NCI-H1694 treated with DMSO at 0.1 percent for 48 hours (cell line): ENCODE data around the gene SERPINA4.
"Not testable (repeated sequence)": the region's sequence is repeated elsewhere in the genome, so short reads cannot be mapped to it uniquely, and the experiment has no call there.

Experiments used
- DNase-seq: peaks from one replicate; lab custom pipeline; 2025; lab: John Stamatoyannopoulos, UW

Gene SERPINA4

DNA sequence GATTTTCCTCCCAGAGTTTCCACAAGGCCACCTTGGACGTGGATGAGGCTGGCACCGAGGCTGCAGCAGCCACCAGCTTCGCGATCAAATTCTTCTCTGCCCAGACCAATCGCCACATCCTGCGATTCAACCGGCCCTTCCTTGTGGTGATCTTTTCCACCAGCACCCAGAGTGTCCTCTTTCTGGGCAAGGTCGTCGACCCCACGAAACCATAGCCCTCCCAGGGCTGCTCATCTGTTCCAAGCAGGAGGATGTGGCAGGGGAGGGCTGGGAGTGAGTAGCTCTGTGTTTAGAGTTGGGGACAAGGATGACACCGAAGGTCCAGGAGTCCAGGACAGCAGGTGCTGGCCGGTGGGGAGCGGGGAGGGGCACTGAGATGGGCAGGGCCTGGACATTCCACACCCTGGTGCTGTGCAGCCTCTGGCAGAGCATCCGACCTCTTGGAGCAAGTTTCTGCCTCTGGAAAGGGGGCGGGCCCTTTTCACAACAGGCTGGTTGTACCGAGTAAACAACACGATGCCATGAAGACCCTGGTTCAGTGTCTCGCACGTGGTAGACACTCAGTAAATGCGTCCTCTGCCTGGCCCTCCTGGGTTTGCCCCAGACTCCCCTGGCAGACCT lies 8.2 kb downstream of the SERPINA4 start:
- DNase-seq, result no peak

- no peak for DNase-seq
These were observed 8.8 kb downstream of the SERPINA4 start for GRCh38 chr14:94570002-94570400.

GRCh38 chr14:94570440-94570839 lies 9.2 kb downstream of the SERPINA4 start:
- no peak for DNase-seq

- DNase-seq, result no peak
These were observed 10.2 kb downstream of the SERPINA4 start for GRCh38 chr14:94571395-94571794.

DNA sequence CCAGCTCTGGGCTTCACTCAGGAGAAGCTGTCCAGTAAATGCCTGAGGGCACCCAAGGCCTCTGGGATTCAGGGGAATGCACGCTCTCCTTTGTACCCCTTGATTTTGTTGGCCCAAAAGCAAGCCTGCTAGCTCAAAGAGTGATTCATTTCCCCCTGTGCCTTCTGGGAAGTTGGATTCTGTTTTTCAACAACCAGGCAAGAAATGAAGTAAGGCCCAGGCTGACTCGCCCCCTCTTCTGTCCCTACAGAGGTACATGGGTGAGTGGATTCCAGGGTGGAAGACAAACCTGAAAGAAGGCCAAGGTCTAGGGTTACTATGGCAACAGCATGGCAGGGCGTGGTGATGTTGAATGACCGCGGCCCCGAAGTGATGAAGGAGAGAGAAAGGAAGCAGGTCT lies 10.7 kb downstream of the SERPINA4 start:
- DNase-seq, result no peak

GRCh38 chr14:94572637-94573303 lies 11.5 kb downstream of the SERPINA4 start:
- no peak for DNase-seq

GRCh38 chr14:94573475-94574277 lies 12.4 kb downstream of the SERPINA4 start:
- no peak for DNase-seq

DNA sequence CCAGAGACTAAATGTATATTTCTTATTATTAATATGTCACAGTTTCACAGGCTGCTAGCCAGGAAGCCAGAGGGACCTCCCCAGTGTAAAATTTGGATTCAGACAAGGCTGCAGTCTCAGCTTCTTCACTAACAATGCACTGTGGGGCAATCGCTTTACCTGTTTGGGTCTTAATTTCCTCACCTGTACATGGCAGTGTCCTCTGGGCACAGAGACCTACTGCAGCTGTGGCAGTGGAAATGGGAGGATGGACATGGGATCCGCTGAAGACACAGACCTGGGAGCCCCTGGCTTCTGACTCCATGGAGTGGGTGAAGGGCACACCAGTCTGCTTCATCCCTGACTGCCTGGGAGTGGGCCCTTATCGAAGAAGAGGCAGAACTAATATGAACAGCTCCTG lies 13.1 kb downstream of the SERPINA4 start:
- DNase-seq, result no peak

DNA sequence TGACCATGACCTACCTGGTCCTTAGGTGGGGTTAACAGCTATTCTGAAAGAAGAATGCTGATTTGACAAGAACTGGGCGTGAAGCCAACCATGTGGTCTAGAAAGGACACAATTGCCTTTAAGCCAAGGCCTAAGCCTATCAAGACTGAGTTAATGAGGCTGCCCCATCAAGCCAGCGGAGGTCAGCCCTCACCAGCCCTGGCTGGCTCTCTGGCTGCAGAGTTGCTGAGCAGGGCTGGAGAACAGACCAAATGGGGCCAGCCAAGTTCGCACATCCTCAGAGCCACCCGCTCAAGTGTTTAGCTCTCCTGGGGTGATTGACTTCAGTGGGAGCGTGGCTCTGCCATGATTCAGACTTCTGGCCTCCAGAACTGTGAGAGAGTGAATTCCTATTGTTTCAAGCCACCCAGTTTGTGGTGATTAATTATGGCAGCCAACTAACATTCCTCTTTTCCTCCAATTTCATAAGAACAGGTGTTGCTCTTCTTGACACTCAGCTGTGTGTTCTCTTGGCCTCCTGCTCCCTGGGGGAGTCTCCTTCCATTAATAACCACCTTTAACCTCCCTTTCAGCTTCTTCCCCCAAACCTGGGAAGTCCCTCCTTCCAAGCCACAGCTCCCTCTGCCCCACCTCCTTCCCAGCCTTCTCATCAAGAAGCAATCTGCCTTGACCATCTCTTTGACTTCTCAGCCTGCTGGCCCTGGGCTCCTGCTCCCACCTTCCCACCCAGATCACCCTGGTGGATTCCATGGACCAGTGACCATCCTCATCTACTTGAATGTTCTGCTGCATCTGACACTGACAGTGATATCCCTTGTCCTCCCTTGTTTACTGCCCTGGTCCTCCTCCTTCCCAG lies 14.7 kb downstream of the SERPINA4 start:
- no peak for DNase-seq

DNA sequence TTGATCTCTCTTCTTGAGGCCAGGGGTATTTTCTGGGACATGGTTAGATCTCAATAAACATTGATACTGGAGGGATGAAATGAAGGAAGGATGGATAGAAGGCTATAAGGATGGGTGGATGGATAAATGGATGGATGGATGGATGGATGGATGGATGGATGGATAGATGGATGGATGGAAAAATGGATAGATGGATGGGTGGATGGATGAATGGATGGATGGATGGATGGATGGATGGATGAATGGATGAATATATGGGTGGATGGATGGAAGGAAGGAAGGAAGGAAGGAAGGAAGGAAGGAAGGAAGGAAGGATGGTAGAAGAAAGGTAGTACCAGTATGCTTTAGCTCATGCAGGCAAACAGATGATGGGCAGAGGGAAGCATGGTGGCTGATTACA lies 16.2 kb downstream of the SERPINA4 start:
- DNase-seq, result not testable (repeated sequence)

- no peak for DNase-seq
These were observed 17.5 kb downstream of the SERPINA4 start for GRCh38 chr14:94578712-94579111.

DNA sequence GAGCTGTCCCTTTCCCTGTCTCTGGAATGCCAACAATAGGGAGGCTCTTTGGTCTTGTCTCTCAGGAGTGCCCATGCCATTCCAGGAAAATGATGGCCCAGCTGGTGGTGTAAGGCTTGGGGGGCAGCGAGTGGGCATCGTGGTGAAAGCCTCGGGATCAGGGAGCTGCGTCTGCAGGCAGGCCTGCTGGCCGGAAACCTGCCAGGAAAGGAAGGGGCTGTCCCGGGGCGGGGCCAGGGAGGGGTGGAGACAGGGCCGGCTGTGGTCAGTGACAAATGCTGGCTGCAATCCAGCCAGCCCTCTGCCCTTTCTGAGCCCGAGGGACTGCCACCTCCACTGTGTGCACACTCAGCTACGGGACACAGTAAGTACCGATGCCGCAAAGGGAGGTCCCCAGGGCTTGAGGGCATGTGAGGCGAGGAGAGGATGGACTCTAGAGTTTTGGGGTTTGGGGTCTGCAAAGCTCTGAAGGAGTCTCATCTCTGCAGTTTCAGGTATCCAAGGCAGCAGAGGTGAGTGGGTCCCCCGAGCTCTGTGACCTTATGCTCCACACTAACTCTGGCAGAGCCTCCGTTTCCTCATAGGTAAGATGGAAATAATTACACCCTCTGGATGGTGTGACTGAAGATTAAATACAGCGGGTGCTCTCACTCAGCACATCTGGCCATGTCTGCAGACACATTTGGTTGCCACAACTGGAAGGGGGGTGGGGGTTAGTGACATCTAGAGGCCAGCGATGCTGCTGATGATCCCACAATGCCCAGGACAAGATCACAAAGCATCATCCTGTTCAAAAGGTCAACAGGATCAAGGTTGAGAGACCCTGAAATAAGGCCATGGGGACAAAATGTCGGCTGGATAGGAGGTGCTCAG lies 20.1 kb downstream of the SERPINA4 start, which contains the start of gene SERPINA5:
TSS of gene SERPINA5 (plus strand) at position 300 of the 873 bp plus-strand sequence. CDS start 5,937 bp downstream, outside the sequence.
- no peak for DNase-seq

DNA sequence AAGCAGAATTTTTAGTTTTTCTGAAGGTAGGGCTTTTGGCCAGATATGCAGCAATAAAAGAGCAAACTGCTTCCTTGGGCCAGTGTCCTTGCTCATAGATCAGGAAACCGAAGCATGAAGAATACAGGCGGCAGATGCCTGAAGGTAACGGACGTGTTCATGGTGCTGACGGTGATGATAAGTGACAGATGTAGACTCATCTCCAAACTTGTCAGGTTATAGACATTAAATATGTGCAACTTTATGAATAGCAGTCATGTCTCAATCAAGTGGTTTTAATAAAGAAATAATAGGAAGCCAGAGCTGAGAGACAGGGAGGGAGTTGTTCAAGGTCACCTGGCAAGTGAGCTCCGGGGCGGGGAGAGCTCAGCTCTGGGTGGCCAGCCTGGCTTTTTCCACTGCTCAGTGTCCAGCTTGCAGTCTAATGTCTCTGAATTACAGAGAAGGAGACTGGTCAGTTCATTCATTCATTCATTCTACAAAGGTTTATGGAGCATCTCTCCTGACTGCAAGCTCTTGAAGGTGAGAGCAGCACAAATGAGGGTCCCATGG lies 21.0 kb downstream of the SERPINA4 start:
- DNase-seq, result no peak

GRCh38 chr14:94582851-94583250 lies 21.6 kb downstream of the SERPINA4 start:
- DNase-seq, result no peak

DNA sequence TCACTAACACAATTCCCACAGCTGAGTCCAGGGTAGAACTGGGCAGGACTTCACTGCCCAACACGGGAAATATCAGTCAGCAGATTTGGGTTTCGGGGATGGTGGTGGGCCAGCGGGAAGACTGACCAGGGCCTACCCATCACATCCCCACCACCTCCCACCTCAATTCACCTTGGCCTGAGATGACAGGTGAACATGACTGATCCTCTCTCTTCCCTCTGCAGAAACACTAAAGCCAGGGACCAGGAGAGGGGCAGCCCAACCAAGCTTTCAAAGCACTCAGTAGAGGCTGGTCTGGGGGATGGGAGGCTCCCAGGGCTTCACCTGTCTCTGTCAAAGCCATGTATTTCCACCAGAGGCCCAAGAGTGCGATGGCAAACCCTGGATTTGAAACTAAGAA lies 22.3 kb downstream of the SERPINA4 start:
- no peak for DNase-seq

DNA sequence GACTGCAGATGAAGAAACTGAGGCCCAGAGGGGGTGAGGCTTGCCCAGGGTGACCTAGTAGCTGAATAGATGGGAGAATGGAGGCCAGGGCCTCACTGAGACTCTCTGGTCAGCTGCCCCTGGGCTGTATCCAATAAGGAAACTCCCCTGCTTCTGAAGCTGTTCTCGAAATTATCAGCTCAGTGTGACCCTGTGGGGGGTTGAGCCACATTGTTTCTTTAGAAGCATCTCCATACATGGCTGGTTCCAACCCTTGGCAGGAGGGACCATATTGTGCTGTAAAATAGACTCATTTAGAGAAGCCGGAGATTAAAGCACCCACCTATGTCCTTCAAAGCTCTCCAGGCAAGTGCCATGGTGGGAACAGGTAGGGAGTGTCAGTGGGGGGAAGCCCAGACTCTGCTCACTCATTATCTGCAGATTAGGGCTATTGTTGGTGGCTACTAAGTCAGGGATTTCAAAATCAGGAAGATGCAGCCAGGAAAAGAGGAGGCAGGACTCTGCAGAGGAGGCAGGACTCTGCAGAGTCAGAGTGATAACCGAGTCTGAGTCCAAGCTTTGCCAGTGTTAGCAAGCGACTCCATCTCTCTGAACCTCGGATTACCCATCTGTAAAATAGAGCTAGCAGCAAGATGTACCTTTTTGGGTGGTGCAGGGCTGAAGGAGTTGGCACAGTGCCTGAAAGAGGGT lies 23.5 kb downstream of the SERPINA4 start:
- no peak for DNase-seq

DNA sequence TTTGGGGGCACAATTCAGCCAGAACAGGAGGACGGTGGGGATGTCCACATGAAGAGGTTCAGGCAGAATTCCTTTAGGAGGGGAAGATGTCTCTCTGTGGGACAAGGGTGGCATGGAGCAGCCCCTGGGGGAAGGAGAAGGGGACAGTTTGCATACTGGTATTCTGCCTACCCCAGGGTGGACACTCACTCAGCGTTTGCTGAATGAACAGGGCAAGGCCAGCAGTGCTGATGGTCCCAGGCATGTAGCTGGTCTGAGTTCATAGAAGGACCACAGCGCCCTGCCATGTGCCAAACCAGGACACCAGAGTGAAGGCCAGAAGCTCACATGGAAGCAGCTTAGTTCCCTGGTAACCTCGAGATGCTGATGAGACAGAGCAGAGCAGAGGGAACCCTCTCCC lies 25.4 kb downstream of the SERPINA4 start:
- DNase-seq, result no peak

- DNase-seq, result no peak
These were observed 27.1 kb downstream of the SERPINA4 start for GRCh38 chr14:94588311-94588710.

DNA sequence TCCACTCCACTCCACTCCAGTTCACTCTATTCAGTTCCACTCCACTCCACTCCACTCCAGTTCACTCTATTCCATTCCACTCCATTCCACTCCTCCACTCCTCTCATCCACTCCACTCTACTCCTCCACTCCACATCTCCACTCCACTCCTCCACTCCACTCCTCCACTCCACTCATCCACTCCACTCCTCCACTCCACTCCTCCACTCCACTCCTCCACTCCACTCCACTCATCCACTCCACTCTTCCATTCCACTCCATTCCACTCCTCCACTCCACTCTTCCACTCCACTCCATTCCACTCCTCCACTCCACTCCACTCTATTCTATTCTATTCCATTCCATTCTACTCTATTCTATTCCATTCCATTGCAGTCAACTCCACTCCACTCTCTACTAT lies 29.8 kb downstream of the SERPINA4 start:
- no peak for DNase-seq

DNA sequence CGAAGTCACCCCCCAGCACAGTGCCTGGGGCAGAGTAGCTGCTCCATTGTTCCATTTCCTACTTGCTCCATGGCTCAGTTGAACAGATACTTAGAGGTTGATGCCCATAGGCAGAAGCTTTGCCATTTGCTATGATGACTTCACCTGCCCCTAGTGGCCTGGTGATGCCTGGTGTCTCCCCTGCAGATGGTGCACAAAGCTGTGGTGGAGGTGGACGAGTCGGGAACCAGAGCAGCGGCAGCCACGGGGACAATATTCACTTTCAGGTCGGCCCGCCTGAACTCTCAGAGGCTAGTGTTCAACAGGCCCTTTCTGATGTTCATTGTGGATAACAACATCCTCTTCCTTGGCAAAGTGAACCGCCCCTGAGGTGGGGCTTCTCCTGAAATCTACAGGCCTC lies 30.6 kb downstream of the SERPINA4 start:
- no peak for DNase-seq
